NCI-H446 (cell line): ENCODE data around the gene FER1L5.

Experiments used
- DNase-seq, 2 experiments: peaks; one replicate each; lab custom pipeline; 2025; lab: John Stamatoyannopoulos, UW

FER1L5 gene

DNA sequence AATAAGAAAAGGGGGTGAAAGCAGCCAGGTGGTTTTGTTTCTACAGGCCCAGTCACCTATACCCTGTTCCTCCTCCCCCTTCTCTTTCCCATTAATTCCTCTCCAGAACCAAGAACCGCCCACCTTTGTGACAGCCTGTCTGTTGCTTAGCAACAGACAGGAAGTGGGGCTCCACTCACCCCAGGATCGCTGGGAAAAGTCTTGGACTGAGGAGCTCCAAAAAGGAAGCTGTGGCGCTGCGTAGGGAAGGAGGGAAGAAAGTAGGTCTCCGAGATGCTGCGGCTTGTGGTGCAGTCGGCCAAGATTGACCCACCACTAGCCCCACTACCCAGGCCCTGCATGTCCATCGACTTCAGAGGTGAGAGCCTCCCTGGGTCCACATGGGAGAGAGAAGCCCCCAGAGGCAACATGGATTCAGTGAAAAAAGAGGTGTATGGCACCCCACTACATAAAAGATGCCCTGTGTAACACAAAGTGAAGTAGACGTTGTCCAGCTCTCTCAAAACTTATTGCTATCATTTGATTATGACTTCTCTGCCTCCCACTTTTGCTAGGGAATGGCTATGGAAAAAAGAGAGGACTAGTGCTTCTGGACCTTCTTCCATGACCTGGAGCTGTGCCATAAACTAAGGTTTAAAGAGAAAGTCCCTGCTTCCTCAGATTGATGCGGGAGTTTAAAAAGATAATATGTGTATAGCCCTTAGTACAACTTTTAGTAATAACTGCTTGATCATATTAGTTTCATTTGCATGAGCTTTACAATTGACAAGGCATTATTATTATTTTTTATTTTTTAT is at the start of gene FER1L5:
TSS of gene FER1L5 (plus strand) at position 201 of the 797 bp plus-strand sequence. CDS start at position 274, 73 bp downstream.
- DNase-seq, result no peak

DNA sequence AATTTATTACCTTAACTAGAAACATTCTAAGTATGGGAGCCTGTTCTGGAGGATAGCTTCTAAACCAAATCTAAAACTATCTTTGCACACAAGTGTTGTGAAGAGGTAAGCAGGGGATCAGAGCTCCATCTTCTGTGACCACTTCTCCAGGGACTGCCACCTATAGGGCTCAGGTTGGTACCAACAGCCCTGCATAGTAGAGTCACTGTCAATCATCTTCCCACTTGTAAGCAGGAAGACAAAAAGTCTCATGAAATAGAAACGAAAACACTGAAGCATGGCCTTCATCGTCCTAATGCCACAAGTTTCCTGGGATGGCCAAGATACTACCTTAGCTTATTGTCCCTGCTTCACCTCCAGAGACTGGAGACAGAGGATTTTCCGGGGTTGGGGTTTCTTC is 48.3 kb upstream of the FER1L5 start:
- no peak for DNase-seq

DNA sequence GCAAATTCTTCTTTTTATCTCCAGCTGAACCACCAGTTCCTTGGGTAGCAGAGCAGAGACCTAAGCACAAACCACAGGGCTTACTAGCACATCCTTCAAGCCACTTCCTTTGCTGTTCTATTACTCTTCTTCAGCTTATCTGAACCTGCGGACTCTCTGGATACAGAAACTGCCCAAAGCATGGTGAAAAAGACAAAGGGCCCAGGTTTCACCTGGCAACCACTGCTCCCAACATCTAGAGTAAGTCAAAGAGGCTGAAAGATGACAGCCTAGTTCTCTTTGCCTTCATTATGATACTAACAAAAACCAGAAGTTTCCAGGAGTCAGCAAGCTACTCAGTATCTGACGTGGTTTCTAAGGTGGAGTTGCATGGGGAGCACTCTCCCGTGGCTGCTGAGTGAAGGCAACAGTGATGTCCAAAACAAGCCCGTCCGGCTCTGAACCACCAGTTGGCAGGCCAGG is 47.8 kb upstream of the FER1L5 start:
- no peak for DNase-seq

DNA sequence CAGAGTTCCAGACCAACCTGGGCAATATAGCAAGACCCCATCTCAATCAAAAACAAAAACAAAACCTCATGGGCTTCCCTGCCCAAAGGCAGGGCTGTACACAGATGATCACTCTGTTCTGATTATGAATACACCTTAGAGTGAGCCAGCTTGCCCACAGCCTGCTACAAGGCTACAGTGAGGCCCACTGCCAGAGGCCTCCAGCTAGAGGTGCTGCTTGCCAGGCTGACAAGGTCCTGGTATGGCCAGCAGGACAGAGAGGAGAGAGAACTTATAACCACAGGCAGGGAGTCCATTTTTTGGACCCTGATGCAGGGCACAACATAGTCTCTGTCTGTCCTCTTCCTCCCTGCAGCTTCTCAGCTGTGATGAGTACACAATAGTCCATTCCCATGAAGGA is 46.0 kb upstream of the FER1L5 start:
- no peak for DNase-seq

DNA sequence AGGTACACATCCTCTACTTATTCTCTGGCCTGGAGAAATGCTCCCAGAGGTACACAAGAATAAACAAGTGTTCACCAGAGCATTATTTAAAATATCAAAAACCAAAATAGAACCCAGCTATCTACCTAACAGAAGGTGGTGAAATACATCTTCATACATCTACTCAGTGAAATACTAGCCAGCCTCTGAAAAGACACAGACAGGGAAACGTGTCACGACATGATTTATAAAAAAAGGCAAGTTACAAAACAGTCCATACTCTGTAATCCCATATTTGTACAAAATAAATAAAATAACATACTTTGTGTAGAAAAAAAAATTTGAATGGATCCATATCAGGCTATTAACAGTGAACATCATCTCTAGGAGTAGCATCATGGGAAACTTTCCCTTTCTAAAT is 42.6 kb upstream of the FER1L5 start:
- DNase-seq, result no peak

DNA sequence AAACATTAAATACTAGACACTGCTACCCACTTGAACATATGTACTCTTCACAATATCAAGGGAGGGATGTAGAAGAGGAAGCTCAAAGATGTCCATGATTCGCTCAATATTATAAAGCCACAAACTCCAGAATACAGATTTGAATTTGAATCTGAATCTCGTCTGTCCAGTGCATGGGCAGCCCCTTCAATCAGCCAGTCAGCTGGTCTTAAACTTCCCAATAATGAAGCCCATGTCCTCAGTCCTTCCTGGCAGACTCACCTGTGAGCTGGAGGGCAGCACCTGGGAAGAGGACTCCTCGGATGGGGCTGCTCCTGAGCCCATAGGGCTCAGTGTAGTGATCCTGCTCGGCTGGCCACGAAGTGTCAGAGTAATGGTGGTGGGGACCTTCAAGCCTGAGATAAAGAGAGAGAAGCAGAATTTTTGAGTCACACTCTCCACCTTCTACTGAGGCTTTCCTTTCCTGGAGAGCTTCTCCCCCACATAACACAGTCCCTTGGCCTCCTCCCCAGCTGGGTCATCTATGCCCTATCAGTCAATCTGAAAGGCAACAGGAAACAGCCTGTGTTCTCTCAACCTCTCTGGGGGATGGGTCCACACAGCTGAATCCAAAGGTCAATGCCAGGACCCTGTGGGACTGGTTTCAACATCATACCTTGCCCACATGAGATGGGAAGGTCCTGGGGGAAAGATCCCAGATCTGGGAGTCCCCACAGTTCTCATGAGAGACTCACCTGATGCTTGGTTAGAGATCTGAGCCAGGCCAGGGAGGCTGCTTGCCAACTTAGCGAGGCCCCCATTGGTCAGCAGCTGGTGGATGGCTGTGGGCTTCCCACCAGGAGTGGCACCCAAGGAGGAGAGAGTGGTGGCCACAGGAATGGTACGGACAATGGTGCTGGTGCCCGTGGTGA is 40.9 kb upstream of the FER1L5 start:
- DNase-seq, result no peak

DNA sequence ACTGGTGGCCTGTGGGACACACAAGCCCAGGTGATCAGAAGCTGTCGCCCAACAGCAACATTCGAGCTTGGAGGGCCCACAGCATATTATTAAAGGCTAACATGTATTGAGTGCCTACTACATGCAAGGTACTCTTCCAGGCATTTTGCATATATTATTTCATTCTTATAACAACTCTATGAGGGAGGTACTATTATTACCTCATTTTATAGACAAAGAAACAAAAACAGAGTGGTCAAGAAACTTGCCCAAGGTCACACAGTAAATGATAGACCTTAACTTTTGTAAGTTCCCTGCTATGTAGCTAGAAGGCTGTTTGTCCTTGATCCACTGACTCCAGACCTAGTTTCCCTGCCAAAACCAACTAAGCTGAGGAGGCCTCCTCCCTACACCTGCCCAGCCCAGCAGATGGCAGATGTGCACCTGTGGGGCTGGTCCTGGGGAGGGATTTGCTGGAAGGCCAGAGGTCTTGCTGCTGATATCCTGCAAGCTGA is 40.2 kb upstream of the FER1L5 start:
- no peak for DNase-seq

DNA sequence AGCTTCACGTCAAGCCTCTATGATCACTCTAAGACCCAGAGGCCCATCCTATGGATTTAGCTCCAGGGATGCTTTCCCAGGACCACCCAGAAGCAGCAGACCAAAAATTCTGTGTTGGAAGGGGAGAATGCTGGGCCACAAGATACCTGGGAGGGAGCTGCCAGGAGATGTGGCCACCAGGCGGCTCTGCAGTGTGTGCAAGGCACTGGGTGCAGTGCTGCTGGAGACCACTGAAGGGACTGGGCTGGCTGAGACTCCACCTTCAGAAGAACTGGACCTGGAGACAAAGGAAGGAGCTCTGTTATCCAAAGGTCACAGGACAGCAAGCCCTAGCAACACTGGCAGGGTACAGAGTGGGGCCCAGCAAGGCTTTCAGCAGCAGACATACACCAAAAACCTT is 38.5 kb upstream of the FER1L5 start:
- DNase-seq, result no peak

DNA sequence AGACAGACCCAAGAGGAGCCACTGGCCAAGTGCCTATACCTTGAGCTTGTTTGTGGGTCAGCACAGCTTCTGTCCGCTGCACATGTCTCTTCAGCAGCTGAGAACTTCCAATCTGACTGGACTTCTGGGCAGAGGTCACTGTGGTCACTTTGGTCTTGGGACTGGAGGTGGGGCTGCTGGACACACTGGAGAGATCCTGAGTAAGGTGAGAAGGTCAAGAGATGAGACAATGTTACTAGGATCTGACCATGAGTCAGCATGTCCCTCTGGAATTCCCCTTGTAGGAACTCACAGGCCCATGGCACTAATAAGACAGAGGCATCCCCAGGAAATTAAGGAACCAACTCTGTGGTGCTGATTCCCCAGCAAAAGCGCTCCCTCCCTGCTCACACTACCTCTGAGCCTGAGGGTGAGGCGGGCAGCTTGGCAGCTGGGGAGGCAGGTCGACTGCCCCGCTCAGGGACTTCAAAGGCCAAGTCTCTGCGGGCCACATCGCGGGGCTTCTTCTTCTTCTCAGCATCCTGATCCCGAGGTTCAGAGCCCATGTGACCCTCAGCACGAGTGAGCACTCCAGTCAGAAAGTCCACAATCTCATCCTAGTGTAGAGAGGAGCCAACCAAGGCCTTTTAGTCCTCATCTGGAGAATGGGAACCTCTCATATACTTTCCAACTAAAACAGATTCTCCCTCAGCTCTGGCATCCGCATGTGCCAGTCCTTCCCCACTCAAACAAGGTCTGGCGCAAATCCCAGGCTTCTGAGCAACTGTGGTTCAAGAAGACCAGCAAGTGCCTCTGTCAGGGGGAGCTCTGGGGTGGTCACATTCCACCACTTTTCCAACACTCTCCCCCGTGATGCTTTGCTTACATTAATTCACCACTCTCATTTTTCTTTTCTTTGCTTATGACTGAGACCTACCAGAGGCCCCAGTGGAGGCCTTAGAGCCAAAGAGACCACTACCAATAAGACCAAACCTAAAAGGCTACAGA is 33.8 kb upstream of the FER1L5 start:
- no peak for DNase-seq

DNA sequence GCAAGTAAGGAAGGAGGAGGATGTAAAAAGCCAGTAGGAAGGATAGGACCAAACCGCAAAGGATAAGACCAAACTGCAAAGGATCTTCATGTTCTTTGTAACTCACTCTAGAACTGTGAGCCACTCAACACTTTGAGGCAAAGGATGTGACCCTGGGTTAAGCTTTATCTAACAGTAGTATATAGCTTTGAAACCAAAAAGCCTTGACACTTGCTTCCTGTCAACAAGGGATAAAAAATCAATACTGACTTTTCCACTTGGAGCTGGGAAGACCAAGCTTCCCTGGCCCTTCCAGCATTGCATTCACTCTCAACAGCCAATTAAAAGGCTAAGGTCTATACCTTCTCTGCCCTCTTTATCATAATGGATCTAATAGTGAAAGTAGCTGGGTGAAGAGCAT is 26.4 kb upstream of the FER1L5 start:
- no peak for DNase-seq

DNA sequence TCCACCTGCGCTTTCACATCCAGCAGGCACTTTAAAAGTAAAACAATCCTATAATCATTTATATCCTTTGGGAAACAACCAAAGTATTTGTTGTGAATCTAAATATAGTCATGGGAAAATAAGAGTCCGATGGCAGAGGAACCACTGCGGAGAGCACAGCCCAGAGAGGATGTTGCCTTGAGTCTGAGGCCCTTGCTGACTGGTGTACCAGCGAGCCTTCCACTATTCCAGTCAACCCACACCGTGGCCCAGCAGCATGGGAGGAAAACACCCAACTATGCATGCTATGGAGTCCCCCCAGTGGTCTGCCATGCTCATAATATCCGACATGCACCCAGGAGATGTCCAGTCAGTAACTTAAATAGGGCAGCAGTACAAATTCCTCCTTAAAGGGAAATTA is 26.0 kb upstream of the FER1L5 start:
- DNase-seq, result no peak

DNA sequence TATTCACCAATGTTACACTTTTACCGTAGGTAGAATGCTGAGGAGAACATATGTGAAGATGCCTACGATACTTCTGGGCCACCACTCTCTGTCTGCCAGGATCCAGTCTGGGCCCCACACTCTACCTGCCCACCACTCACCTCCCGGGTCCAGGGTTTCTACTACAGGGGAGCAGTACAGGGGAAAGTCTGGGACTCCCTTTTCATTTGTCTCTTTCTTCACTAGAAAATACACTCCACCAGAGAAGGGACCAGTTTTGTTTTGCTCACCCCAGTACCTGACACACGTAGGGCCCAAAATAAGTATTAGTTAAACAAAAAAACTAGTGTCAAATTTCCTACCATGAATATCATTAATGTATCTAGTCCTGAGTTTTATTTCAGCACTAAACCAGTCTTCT is 25.6 kb upstream of the FER1L5 start:
- DNase-seq, result no peak

DNA sequence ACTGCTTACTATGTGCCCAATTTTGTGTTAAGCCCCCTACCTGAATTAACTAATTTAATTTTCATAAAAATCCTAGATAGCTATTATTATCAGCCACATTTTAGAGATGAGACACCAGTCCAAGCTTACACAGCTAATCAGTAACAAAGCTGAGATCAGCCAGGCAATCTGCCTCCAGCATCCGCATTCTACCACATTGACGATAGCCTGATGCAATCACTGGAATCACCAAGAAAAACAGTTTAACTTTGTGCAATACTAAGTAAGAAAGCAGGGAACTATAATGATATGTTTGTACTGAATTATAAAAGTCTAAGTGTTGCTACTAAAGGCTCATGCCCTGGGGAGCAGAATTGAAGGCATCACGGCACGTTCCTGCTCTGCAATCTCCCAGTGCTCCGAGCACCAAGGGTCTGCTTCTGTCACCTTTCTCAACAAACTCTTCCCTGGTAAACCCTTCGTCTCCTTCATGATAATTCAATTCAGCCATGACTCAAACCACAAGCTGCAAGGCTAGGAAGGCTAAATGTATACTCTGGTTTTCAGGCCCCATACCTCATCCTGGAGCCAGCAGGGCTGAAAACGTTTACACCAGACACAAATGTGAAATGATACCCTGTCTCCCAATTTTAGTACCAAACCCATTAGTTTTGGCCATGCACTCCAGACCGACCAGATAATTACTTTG is 23.8 kb upstream of the FER1L5 start:
- DNase-seq, result no peak

DNA sequence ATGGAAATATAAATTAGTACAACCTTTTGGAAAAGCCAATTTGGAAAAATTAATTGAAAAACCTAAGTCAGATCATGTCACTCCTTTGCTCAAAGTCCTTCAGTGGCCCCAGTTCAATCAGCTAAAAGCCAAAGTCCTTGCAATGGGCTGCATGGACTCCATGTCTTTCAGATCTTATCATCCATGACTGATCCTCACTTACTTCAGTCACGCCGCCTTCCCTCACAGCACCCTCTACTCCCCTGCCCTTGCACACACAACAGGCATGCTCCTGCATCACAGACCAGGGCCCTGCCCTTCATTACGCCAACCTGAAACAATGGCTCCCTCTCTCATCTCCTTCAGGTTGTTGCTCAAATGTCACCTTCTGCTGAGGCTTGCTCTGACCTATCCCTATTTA is 20.0 kb upstream of the FER1L5 start:
- DNase-seq, result no peak

DNA sequence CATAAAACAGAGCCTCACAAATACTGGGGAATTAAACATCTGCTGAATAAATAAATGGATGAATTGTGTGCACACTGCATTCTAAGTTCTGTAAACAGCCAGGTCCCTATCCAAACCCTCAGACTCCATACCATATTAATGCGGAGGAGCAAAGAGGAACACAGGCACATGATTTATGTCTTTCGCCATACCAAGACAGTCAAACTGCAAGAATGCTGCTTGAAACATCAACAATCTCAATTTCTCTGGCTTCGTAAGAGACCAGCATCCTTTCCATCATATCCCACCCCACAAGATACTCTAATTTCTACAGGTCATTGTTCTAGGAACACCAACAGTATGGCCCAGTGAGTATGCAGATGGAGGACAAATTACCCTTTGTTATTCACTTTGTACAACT is 19.4 kb upstream of the FER1L5 start:
- no peak for DNase-seq

DNA sequence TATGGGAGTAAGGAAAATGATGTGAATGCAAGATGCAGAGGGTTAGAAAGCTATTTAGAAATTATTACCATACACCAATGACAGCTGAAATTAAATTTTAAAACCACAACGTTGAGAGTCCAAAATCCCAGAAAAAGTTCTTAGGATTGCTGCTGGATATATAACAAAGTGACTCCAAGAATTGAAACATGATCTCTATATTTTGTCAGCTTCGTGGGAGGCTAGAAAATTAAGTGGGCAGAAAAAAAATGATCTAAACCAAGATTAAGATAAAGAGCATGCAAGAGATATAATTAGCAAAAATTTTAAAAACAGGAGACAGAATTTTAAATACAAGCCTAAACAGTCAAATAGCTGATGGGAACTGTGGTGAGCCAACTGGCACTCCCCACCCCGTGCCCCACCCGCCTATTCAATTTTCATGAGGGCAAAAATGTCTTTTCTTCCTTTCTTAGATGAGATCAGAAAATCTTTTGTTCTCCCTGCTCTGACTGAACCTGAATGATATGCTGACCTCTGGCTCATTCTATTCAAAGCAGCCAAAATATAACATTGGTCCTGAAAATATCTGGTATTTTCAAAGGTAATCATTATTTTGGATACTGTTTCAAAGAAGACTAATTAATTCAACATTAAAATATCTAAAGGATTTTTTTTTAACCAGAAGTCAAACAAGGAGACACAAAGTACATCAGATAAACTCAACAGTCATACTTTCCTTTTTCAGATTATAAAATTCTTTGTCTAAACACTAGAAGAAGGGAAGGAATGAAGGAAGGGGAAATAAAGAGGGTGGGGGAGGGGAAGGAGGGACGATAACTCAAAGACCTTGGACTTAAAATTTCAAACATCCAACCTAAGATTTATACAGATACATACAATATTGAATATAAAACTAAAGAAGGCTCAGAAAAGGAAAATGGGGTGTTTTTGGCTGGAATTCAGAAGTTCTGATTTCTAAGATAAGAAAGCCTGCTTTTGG is 16.7 kb upstream of the FER1L5 start:
- no peak for DNase-seq

DNA sequence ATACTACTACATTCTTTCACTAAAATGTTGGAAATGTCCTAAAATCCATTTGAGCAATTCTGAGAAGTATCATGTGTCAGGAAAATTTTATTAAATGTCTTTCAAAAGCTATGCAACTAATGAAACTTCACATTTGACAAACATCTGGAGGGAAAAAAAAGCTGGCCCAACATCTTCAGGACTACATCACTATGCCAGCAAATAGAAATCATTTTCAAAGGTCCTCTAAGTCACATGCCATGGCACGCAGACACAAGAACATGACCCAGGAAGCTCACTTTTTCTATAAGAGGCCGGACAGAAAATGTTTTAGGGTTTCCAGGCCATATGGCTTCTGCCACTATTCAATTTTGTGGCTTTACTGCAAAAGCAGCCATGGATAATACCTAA is 16.0 kb upstream of the FER1L5 start:
- no peak for DNase-seq

DNA sequence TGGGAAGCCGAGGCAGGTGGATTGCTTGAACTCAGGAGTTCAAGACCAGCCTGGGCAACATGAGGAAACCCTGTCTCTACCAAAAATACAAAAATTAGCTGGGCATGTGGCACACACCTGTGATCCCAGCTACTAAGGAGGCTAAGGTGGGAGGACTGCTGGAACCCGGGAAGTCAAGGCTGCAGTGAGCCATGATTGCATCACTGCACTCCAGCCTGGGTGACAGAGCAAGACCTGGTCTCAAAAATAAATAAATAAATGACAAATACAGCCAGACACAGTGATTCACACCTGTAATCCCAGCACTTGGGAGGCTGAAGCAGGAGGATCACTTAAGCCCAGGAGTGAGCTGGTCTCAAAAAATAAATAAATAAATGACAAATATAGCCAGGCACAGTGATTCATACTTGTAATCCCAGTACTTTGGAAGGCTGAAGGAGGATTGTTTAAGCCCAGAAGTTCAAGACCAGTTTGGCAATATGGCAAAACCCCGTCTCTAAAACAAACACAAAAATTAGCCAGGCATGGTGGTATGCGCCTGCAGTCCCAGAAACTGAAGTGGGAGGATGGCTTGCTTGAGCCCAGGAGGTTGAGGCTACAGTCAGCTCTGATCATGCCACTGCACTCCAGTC is 10.6 kb upstream of the FER1L5 start:
- no peak for DNase-seq

DNA sequence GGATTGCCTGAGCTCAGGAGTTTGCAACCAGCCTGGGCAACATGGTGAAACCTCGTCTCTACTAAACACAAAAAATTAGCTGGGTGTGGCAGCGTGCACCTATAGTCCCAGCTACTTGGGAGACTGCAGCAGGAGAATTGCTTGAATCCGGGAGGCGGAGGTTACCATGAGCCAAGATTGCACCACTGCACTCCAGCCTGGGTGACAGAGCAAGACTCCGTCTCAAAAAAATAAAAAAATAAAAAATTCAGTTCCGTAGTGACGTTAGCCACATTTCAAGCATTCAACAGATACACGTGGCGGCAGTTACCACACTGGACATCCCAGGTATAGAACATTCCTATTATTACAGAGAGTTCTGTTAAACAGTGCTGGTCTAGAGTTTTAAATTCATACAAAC is 8.9 kb upstream of the FER1L5 start:
- no peak for DNase-seq
